Lower leg skin (tissue), 4 donors: Measurements from ENCODE around the gene MRPL50. TPM values are rescaled to one million over a fixed set of nuclear protein-coding genes. Genes with fewer than 3 reads are reported as not detected.

Experiments used
- DNase-seq, 2 donors: peaks; one replicate each; pipeline ENCODE4 v3.0.0-alpha.2; 2019; ENCODE audit warnings: low spot score in 2 of 2
- H3K4me3 ChIP-seq: fragments of 200-600 bp; sonication (generic); 2 replicates; pipeline ENCODE4 v1.5.1; 2017; ENCODE audit warnings: mild to moderate bottlenecking, low read depth; ENCODE audit not compliant: poor library complexity, severe bottlenecking
- POLR2A ChIP-seq, 2 donors: fragments of 450-650 bp; IDR thresholded peaks; one replicate each; pipeline ENCODE4 v1.6.1; 2016 to 2017; ENCODE audit warnings: antibody characterized with exemption in 2 of 2, mild to moderate bottlenecking in 1 of 2, moderate library complexity in 1 of 2
- WGBS, 2 donors: methylation state at CpG; one replicate each; pipeline ENCODE4 v1.1.5; 2018; 5-methylcytosine and 5-hydroxymethylcytosine counted together
- intact Hi-C: fragments of 100-400 bp; cut with DNase I; formaldehyde crosslinking; loops from one replicate; pipeline ENCODE4 v1.15.0; 2023; ENCODE audit warnings: low total_unique reads
- total RNA-seq, 4 donors: library from RNA; depleted of rRNA; stranded (reverse); fragments of >200 nt; gene quantifications; one replicate each; pipeline ENCODE4 v1.1.0, GENCODE V29; 2016
- TF ChIP-seq, protein P1 (sequence below), 3 donors: fragments of 450-650 bp; IDR thresholded peaks; one replicate each; pipeline ENCODE4 v1.5.1; 2016; ENCODE audit warnings: antibody characterized with exemption in 3 of 3, mild to moderate bottlenecking in 3 of 3, moderate library complexity in 2 of 3

MRPL50 gene
- total RNA-seq, 4 donors from 2014 or later, result 3.8 to 9.3 (median 7.5) TPM

DNA sequence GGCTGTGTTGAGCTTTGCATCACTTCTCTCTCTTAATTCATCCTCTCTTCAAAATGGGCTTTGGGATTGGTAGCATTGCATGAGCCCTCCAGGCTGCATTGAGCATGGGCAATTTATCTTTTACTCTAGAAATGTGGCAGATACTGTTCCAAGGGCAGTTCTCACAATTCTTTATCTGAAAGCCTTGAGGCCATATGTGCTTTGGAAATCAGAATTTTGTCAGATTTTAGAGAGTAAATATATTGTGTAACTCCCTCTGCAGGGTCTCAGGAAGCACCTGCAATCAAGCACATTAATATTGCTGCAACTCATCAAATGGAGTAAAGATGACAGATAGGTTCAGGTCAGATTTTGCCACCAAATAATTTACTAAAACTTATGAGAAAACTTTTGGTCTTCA is 19.6 kb upstream of the MRPL50 start:
- intact Hi-C loops, result no loop called here
- no peak overlapping the region for H3K4me3 ChIP-seq
- TF ChIP-seq POLR2A (IDR thresholded peaks at IDR 0.05), result no peak
- TF ChIP-seq, protein P1, sequence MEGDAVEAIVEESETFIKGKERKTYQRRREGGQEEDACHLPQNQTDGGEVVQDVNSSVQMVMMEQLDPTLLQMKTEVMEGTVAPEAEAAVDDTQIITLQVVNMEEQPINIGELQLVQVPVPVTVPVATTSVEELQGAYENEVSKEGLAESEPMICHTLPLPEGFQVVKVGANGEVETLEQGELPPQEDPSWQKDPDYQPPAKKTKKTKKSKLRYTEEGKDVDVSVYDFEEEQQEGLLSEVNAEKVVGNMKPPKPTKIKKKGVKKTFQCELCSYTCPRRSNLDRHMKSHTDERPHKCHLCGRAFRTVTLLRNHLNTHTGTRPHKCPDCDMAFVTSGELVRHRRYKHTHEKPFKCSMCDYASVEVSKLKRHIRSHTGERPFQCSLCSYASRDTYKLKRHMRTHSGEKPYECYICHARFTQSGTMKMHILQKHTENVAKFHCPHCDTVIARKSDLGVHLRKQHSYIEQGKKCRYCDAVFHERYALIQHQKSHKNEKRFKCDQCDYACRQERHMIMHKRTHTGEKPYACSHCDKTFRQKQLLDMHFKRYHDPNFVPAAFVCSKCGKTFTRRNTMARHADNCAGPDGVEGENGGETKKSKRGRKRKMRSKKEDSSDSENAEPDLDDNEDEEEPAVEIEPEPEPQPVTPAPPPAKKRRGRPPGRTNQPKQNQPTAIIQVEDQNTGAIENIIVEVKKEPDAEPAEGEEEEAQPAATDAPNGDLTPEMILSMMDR (IDR thresholded peaks at IDR 0.05), result no peak
- DNase-seq, result no peak

DNA sequence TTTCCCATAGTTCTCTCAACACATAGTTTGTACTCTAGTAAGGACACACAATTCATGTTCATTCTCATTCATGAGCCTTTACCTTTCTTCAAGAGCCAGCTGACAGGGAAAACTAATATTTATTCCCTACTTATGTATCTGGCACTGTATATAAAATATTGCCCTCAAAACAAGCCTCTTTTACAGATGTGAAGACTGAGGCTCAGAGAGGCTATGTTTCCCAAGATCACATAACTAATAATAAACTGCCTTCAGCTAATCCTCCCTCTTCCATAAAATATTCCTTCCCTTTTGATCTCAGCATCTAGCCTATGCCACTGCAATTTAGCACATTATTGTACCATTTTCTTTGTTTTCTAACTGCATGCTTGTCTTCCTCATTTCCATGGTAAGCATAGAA is 19.0 kb upstream of the MRPL50 start:
- intact Hi-C loops, result no loop called here
- TF ChIP-seq, protein P1 (IDR thresholded peaks at IDR 0.05), result no peak
- no peak for TF ChIP-seq POLR2A (IDR thresholded peaks at IDR 0.05)
- no peak overlapping the region for H3K4me3 ChIP-seq
- no peak for DNase-seq

DNA sequence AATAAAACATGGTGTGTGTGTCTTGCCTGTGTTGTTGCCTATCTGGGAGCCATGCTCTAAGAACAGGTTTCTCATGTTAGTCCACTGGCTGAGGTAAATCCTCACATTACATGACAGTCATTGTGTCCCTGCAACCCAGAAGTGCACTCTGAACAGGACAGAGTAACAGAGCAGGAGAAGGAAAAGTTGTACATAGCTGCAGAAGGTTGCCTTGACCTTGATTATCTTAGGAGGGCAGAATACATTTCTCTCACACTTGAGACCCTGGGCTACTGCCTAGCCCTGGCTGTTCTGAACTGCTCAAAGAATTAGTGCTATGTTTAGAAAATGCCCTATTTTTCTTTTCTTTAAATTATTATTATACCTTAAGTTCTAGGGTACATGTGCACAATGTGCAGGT is 17.2 kb upstream of the MRPL50 start:
- intact Hi-C loops, result no loop called here
- no peak for TF ChIP-seq POLR2A (IDR thresholded peaks at IDR 0.05)
- TF ChIP-seq, protein P1 (IDR thresholded peaks at IDR 0.05), result no peak

DNA sequence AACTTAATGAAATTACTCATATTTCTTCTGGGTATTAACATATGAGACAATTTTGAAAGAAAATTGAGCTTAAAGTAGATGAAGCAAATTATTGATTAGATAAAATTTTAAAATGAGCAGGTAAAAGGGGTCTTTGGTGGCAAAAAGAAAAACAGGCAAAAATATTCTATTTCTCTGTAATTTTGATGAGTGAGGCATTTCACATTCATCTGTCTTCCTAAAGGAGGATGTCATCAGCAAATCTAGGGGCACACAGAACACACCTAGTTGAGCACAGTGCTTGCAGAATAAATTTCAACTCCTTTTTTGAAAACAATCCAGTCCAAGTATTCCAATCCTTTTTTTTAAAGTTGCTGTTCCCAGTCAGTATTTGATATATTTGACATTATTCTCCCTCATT is 16.4 kb upstream of the MRPL50 start:
- no peak for TF ChIP-seq POLR2A (IDR thresholded peaks at IDR 0.05)
- TF ChIP-seq, protein P1 (IDR thresholded peaks at IDR 0.05), result no peak
- intact Hi-C loops, result no loop called here
- no peak overlapping the region for H3K4me3 ChIP-seq
- DNase-seq, result no peak

More for the DNA sequence above, 17.2 kb upstream of the MRPL50 start:
- DNase-seq, result no peak
- H3K4me3 ChIP-seq, result no peak overlapping the region

DNA sequence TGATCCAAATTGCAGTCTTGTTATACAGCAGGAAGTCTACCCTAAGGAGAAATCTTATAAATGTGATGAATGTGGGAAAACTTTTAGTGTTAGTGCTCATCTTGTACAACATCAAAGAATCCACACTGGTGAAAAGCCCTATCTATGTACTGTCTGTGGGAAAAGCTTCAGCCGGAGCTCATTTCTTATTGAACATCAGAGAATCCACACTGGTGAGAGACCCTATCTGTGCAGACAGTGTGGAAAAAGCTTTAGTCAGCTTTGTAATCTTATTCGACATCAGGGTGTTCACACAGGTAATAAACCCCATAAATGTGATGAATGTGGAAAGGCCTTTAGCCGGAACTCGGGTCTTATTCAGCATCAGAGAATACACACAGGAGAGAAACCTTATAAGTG is 10.7 kb upstream of the MRPL50 start:
- DNase-seq, result no peak
- intact Hi-C loops, result no loop called here
- whole genome bisulfite sequencing, 2 donors, result 94 to 98% methylated on average over 4 of the region's 4 CpGs
- H3K4me3 ChIP-seq, result no peak overlapping the region
- TF ChIP-seq, protein P1 (IDR thresholded peaks at IDR 0.05), result no peak
- no peak for TF ChIP-seq POLR2A (IDR thresholded peaks at IDR 0.05)

DNA sequence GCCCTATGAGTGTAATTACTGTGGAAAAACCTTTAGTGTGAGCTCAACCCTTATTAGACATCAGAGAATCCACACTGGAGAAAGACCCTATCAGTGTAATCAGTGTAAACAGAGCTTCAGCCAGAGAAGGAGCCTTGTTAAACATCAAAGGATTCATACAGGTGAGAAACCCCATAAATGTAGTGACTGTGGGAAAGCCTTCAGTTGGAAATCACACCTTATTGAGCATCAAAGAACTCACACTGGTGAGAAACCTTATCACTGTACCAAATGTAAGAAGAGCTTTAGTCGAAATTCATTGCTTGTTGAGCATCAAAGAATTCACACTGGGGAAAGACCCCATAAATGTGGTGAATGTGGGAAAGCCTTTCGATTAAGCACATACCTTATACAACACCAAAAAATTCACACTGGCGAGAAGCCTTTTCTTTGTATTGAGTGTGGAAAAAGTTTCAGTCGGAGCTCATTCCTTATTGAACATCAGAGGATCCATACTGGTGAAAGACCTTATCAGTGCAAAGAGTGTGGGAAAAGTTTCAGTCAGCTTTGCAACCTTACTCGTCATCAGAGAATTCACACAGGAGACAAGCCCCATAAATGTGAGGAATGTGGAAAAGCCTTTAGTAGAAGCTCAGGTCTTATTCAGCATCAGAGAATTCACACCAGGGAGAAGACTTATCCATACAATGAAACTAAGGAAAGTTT is 10.1 kb upstream of the MRPL50 start:
- intact Hi-C loops, result no loop called here
- TF ChIP-seq, protein P1 (IDR thresholded peaks at IDR 0.05), result no peak
- TF ChIP-seq POLR2A (IDR thresholded peaks at IDR 0.05), result no peak
- WGBS, 2 donors, result 96 to 97% methylated on average over 5 of the region's 5 CpGs
- no peak overlapping the region for H3K4me3 ChIP-seq
- DNase-seq, result no peak
